Astrocyte (in vitro differentiated cells and primary cell): ENCODE data around the gene UNC5B.

Experiments
- CTCF ChIP-seq: IDR thresholded peaks from 2 replicates; pipeline ENCODE4 v1.5.1; 2011; ENCODE audit warnings: low read depth, mild to moderate bottlenecking, inconsistent platforms, low read length, moderate library complexity; ENCODE audit not compliant: insufficient read depth
- EZH2 ChIP-seq: IDR thresholded peaks from 2 replicates; pipeline ENCODE4 v1.6.1; 2012; ENCODE audit warnings: mild to moderate bottlenecking, low read length, inconsistent platforms; ENCODE audit not compliant: insufficient read depth

- TF ChIP-seq CTCF, result no peak
- TF ChIP-seq EZH2, result no peak
Observed at GRCh38 chr10:71233482-71233892, 21.1 kb downstream of the UNC5B start.
